Skin of body (tissue), 2 donors: ENCODE results near the gene BPI. TPM values are rescaled to one million over a fixed set of nuclear protein-coding genes. Genes with fewer than 3 reads are reported as not detected.
"Not testable (repeated sequence)": the region's sequence is repeated elsewhere in the genome, so short reads cannot be mapped to it uniquely, and the experiment has no call there.

Experiments
- DNase-seq: peaks from one replicate; lab custom pipeline; 2025; lab: John Stamatoyannopoulos, UW
- total RNA-seq: library from RNA; depleted of rRNA; stranded (reverse); fragments of >200 nt; gene quantifications from one replicate; pipeline ENCODE4 v1.2.3, GENCODE V29; 2014

Gene BPI
- total RNA-seq = 7.9 TPM

DNA sequence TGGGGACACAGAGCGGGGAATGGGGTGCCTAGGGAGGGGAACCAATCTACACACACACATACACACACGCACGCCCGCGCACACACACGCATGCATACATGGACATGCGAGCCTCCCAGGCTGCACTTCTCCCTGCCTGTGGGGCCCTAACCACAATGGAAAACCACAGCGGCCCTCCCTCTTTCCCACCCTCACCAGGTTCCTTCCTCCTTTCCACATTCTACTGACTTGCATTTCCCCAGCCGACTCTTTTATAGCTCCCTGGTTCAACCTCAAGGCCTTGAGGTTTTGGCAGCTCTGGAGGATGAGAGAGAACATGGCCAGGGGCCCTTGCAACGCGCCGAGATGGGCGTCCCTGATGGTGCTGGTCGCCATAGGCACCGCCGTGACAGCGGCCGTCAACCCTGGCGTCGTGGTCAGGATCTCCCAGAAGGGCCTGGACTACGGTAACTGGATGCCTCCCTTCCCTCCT, at the start of gene BPI:
TSS of gene BPI (plus strand) at position 249 of the 472 bp plus-strand sequence. CDS start at position 317, 68 bp downstream.
- DNase-seq = no peak

DNA sequence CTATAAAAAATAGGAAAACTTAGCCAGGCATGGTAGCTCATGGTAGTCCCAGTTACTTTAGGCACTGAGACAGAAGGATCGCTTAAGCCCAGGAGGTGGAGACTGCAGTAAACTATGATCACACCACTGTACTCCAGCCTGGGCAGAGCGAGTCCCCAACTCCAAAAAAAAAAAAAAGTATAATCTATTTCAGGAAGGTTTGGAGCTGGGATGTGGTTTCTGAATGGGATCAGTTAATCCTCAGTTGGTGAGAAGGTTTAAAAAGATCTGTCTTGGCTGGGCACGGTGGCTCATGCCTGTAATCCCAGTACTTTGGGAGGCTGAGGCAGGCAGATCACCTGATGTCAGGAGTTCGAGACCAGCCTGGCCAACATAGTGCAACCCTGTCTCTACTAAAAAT, 49.3 kb upstream of the BPI start:
- DNase-seq = not testable (repeated sequence)

DNA sequence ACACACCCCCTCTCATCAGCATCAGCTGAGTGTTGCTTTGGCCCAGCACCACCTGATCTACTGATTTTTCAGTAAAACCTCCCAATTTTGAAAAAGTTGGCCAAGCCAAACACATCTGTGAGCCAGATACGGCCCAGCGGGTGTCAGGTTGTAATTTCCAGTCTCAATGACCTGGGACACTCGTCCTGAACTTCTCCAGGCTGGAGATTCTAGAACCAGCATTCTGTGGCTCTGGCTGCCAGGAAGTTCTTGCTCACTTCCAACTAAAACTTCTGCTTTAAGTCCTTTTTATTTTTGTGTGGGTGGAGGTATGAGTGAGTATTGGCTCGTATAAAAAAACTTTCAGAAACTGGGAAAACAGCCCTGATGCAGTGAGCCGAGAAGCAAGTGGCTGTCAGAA, 48.6 kb upstream of the BPI start:
- DNase-seq = no peak

DNA sequence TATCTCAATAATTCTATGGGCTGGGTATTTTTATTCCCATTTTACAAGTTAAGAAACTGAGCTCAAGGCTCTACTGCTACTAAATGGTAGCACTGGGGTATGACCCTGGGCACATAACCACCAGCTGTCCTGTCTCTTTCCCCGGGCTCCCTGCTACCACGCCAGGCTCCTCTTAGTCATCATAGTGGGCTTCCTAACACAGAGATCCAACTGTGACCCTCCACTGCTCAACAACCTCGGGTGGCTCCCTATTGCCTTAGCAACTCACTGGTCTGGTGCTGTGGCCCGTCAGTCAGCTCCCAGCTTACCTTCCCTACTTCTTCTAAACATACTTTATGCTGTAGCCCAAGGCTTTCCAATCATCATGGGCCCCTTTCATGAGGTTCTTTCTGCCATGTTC, 47.9 kb upstream of the BPI start:
- no peak for DNase-seq

DNA sequence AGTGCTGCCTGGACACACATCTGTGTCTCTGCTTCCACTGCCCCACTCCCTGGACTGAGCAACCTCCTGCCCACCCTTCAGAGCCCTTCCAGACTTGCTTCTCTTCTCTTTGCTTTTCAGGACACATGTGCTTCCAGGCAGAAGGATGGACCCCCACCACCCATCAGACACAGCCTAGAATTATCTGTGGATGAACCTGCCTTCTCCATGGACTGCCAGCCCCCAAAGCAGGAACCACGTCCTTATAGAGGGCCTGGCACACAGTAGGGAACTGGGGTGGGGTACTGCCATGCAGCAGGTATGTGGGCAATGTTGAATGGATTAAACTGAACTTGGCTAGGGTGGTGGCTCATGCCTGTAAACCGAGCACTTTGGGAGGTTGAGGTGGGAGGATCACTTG, 47.0 kb upstream of the BPI start:
- no peak for DNase-seq

DNA sequence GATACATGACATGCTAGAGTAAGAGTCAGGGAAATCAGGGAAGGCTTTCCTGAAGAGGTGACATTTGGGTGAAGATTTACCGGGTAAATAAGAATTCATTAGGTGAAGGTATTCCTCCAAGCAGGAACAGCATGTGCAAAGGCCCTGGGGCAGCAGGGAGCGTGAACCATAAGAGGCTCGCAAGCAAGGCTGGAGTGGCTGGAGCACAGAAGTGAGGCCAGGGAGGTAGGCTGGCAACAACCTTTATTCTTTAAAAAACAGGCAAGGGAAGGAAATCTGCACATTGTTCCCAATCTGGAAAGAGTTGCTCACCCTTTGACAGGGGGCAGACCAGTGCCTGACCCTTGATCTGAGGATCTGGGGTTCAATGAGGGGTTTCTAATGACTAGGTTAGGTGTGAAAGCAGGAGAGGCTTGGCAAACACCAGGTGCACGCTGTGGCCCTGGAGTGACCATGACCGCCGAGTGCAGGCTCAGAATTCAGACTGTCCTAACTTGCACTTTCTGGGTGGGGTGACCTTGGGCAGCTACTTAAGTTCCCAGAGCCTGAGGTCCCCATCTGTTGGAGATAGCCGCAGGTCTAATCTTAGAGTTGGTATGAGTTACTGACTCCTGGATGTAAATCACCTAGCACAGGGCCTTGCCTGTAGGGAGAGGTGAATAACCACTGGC, 45.3 kb upstream of the BPI start:
- no peak for DNase-seq

DNA sequence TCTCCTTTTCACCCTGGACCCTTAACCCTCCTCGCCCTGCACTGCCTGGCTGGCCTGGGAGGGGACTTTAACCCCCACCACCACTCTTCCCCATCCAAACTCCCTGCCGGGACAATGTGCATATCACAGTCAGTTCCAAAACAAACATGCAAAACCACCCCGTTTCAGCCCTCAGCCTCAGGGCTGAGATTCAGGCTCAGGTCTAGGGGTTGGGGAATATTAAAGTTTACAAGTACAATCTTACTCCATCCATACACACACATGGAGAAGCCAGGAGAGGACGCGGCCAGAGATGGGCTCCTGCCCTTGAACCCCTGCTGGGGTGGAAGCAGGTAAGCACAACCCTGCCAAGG, 44.0 kb upstream of the BPI start:
- no peak for DNase-seq

DNA sequence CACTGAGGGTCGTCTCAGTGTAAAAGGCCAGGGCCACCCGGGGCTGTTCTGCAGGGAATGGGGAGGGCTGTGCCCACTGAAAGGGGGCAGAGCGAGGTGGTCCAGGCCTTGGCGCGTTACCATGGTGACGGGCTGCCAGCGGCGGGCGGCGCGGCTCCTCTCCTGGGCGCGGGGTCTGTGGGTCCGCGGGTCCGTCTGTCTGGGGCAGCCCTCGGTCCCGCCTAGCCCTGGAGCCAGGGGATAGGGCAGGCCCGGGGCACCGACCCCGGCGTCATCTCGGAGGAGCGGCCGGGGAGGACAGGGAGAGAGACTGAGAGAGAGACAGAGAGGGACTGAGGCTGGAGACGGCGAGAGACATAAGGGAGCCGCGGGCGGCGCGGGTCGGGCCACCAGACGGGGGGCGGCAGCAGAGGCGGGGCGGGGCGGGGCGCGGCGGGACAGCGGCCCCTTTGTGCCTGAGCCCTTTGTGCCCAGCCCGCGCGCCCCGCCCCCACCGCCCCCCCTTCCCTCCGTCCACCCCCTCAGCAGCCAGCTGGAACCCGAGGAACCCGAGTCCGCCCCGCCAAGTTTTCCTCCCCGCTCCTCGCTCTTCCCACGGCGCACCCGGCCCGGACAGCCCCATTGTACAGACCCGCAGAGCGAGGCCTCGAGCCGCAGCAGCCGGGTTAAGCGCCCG, 43.4 kb upstream of the BPI start, which contains the start of gene KIAA1755:
TSS of gene KIAA1755 (minus strand) at position 358 of the 676 bp plus-strand sequence. CDS start at position 123, 235 bp downstream.
- DNase-seq = no peak

DNA sequence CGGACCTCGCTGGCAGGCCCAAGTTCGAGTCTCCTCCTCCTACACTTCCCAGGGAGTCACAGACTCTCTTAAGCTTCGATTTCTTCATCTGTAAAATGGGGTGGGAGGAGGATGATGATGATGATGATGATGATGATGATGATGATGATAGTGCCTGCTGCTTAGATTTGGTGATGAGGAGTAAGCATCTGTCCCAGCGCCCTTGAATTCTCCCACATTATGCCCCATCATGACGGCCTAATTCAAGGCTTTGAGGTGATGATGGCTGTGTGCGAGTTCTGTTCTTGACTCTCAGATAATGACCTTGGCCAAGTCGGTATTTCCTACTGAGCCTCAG, 42.9 kb upstream of the BPI start:
- DNase-seq = no peak

DNA sequence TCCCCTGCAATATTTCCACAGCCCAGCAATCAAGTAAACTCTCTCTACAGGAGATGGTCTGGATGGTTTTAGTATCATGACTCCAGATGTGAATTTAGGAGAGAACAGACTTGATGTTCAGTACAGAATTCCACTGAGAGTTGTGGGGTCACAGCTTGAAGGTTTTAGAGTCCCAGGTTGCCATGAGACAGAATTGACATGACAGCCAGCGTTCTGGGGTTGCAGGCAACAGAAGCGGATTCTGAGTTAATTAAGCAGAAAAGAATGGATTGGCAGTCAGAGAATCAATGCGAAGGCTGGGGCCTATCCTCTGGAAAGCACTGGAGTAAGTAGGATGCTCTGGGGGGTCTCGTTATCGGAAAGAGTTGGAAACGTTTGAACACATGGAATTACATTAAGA, 41.0 kb upstream of the BPI start:
- no peak for DNase-seq

DNA sequence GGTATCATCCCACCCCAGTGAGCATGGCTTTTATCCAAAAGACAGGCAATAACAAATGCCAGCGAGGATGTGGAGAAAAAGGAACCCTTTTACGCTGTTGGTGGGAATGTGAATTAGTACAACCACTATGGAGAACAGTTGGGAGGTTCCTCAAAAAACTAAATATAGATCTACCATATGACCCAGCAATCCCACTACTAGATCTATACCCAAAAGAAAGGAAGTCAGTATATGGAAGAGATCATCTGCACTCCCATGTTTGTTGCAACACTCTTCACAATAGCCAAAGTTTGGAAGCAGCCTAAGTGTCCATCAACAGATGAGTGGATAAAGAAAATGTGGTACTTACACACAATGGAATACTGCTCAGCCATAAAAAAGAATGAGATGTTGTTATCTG, 37.5 kb upstream of the BPI start:
- DNase-seq = no peak

DNA sequence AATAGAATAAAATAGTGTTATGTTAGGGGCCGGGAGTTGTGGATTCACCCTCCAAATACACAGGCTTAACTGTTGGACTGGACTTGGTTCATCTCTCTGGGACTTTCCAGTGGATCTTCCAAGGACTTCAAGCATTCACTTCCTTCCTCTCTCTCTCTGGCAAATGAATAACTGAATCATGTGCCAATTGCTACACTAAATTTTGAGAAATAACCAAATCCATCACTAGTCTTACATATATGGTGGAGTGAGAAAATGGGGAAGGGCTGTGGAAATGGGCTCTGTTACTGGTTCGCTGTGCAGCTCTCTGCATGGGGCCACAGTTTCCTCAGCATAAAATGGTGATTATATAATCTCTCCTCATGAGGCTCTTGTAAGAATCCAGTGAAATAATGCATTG, 36.7 kb upstream of the BPI start:
- no peak for DNase-seq

DNA sequence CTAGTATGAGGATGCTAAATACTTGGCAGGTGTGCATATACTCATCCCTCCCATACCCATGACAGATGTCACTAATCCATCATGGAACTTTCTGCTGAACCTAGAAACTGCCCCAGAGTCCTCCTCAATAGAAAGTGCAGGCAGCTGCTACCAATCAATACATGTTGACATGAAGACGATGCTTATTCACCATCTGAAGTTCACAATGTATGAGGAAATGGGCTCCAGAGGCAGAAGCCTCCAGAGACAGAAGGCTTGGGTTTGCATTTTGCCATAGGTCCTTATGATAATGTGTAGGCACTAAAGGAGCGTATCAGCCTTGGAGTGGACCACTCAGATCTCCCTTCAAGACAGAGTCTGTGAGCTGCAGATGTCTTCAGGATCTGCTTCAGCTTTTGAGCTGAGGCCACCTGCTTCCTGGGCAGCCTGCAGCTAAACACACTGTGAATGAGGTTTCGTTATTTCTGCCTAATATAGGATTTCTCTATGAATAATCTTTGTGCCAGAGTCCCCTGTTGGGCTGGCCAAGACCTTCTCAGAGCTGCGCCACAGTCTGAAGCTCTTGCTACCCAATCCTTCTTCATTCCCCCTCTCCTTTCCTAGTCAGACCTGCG, 35.9 kb upstream of the BPI start:
- no peak for DNase-seq

DNA sequence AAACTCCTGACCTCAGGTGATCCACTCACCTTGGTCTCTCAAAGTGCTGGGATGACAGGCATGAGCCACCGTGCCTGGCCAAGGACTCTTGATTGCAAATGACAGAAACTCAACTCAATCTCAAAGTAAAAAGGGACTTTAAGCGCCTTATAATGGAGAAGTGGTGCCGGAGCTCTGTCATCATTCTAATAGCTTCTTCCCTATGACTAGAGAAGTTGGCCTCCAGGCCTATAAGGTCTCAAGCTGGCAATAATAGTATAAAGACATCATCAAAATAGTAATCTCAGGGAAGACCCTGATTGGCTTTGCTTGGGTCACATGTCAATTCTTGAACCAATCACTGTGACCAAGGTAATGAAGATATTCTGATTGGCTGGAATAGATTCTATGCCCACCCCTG, 34.9 kb upstream of the BPI start:
- DNase-seq = no peak

DNA sequence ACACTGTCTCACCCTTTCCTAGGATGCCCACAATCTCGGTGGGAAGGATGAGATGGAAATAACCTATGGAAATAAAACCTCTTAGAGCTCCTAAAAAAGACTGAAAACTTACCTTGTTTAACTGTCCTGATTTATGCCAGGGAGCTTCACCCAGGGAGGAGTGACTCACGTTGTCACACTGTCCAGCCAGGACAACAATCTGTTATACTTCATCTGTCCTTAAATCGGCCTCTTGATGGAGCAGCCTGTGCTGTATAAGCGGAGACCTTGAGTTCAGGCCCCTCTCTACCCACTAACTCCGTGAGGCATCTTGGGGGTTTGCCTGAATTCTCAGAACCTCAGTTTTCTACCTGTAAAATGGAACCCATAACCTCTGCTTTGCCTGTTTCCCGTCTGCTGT, 34.2 kb upstream of the BPI start:
- no peak for DNase-seq

DNA sequence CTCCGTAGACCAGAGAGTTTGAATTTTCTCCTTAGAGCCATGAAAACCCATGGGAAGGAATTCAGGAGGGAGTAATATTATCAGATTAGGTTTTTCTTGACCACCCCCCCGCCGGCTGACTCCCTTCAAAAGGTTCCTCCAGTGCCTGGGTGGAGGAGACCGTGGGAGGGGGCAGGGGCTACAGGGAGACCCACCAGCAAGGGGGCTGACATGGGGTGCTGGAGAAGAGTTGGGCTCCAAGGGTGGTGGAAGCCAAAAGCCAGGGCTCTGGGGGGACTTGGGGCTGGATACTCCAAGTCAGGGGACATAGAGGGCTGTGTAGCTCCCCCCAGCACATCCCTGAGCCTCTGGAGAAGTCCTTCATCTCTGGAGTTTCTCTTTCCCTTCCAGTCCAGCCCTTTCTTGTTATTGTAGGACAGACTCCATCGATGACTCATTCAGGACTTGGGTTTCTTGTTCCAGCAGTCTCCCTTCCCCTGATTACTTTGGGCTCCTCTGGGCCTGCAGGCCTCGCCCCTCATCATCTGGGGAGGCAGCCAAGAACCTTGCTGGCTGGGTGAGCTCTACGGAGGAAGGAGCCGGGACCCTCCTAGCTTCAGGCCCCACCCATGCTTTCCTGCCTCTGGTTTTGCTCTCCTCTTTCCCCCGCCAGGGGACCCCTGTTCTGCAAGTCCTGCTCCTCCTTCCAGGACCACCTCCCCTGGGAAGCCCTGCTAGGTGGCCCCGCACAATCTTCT, 32.9 kb upstream of the BPI start:
- DNase-seq = peak; percentile 60

DNA sequence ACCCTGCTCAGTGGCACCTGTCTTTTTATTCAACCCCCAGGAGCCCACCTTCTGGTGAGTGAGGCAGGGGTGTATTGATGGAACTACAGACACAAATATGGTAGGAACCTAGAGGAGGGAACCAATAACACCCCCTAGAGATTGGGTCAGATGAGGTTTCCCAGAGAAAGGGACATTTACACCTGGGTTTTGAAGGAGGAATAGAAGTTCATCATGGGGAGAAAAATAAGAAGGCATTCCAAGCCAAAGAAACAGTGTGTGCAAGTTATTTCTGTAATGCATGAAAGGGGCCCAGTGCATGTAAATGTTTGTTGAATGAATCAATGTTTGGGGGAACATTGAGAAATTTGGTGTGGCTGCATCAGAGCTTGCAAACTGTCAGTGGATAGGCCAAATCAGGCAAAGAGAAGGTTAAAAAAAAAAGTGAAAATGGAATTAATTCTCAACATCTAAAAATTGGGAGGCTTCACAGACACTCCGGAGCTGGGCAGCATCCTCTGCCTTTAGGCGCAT, 32.3 kb upstream of the BPI start:
- no peak for DNase-seq

DNA sequence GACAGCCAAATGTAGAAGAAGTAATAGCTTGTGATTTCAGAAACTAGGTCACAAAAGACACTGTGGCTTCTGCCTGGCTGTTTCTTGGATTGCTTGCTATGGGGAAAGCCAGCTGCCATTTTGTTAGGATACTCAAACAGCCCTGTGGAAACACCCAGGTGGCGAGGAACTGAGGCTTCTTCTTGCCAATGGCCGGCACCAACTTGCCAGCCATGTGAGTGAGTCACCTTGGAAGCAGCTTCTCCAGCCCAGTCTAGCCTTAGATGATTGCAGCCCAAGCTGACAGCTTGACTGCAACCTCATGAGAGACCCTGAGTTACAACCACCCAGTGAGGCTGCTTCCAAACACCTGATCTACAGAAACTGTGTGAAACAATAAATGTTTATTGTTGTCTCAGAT, 31.6 kb upstream of the BPI start:
- no peak for DNase-seq

DNA sequence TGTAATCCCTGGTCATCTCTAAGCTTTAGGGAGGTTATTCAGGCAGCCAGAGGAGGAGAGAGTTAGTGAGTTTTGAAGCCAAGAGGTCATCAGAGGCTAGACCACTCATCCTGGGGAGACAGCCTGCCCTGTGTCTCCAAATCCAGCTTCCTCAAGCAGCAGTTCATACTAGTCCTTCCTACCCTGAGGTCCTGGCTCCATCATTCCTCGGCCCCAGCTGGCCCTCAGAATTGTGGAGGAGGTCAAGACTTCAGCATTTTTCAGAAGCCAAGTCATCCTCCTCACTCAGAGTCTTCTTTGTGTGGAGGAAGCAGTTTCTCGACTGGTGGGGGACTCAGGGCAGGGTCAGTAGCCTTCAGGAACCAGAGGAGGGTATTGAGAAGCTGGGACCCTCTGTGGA, 31.0 kb upstream of the BPI start:
- DNase-seq = no peak

DNA sequence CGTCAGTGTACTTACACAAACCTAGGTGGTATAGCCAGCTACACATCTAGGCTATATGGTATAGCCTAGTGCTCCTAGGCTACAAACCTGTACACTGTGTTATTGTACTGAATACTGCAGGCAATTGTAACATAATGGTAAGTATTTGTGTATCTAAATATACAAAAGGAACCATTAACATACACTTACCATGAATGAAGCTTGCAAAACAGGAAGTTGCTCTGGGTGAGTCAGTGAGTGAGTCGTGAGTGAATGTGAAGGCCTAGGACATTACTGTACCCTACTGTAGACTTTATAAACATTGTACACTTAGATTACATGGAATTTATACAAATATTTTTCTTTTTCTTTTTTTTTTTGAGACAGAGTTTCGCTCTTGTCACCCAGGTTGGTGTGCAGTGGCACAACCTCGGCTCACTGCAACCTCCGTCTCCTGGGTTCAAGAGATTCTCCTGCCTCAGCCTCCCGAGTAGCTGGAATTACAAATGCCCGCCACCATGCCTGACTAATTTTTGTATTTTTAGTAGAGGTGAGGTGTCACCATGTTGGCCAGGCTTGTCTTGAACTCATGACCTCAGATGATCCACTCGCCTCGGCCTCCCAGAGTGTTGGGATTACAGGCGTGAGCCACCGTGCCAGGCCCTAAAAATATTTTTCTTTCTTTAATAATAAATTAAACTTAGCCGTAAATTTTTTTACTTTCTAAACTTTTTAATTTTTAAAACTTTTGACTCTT, 28.0 kb upstream of the BPI start:
- DNase-seq = no peak

DNA sequence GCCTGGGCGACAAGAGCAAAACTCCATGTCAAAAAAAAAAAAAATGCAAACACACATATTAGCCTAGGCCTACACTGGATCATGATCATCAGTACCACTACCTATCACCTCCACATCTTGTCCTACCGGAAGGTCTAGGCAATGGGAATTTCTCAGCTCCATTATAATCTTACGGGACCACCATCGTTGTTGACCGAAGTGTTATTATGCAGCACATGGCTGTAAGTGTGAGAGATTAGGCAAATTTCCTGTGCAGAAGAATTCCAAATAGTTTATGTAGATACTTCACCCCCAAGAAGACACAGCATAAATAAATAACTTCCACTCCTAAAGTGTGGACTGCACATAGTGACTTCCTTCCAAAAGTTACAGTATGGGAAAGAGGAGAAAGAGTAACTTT, 26.7 kb upstream of the BPI start:
- no peak for DNase-seq
